Measurements from ENCODE around the gene VOPP1. TPM values are rescaled to one million over a fixed set of nuclear protein-coding genes. Genes with fewer than 3 reads are reported as not detected.

VOPP1 gene
- total RNA-seq, 1 donor from 2014 or later: 47.8 TPM

DNA sequence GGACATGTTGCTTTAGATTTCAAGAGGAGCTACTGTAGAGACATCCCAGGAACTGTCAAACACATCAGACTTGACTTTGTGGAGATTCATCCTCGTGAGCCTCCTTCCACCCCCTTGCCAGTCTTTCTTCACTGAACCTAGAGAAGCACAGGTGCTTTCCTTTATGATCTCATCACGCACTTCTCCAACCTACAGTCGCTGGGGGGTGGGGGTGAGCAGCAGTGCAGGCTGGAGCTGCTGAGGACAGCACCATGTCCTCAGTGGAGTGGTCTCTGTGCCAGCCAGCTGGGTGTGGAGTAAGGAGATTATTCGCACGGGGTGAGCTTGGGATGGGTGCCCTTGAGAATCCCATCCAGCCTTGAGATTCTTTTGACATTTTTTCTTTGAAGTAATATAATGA is 88.1 kb downstream of the VOPP1 start:
- DNase-seq (ENCODE audit: low spot score, unreplicated experiment): no peak
- no peaks in the 10 kb centered on the region for H3K27me3 Mint-ChIP-seq
- TF ChIP-seq, protein P1, sequence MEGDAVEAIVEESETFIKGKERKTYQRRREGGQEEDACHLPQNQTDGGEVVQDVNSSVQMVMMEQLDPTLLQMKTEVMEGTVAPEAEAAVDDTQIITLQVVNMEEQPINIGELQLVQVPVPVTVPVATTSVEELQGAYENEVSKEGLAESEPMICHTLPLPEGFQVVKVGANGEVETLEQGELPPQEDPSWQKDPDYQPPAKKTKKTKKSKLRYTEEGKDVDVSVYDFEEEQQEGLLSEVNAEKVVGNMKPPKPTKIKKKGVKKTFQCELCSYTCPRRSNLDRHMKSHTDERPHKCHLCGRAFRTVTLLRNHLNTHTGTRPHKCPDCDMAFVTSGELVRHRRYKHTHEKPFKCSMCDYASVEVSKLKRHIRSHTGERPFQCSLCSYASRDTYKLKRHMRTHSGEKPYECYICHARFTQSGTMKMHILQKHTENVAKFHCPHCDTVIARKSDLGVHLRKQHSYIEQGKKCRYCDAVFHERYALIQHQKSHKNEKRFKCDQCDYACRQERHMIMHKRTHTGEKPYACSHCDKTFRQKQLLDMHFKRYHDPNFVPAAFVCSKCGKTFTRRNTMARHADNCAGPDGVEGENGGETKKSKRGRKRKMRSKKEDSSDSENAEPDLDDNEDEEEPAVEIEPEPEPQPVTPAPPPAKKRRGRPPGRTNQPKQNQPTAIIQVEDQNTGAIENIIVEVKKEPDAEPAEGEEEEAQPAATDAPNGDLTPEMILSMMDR (IDR thresholded peaks at IDR 0.05; ENCODE audit: unreplicated experiment): no peak
- H3K27ac Mint-ChIP-seq: no peak overlapping the region
- H3K36me3 Mint-ChIP-seq (ENCODE audit: insufficient read depth): peaks cover 11% of the 10 kb centered on the region
- H3K4me3 Mint-ChIP-seq (ENCODE audit: low read depth): no peak overlapping the region
- no peaks in the 10 kb centered on the region for H3K9me3 Mint-ChIP-seq (ENCODE audit: low read depth)
- H3K4me1 Mint-ChIP-seq (ENCODE audit: low read depth): no peaks in the 10 kb centered on the region

DNA sequence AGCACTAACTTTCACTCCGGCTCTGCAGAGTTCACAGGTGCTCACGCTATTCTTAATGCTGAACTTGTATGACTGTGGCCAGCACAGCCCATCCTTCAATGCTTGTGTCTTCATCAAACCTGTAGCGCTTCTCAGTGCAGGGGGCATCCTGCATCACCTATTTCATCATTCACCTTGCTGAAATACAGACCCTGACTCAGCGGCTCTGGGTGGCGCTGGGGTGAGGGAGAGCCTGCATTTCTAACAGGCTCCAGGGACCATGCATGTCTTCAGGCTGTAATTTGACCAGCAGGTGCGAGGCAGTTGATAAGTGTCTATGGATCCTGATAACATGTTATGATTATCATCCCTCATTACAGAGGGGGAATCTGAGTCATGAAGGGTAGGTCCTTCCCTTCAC is 89.3 kb downstream of the VOPP1 start:
- Mint-ChIP-seq H3K27me3 (no peaks in the 10 kb centered on the region), H3K4me3 (ENCODE audit: low read depth) (no peak overlapping the region), H3K9me3 (ENCODE audit: low read depth) (no peaks in the 10 kb centered on the region), H3K4me1 (ENCODE audit: low read depth) (no peaks in the 10 kb centered on the region), H3K36me3 (ENCODE audit: insufficient read depth) (peaks cover 7% of the 10 kb centered on the region), H3K27ac (no peak overlapping the region)
- TF ChIP-seq, protein P1 (IDR thresholded peaks at IDR 0.05; ENCODE audit: unreplicated experiment): no peak
- DNase-seq (ENCODE audit: low spot score, unreplicated experiment): no peak

DNA sequence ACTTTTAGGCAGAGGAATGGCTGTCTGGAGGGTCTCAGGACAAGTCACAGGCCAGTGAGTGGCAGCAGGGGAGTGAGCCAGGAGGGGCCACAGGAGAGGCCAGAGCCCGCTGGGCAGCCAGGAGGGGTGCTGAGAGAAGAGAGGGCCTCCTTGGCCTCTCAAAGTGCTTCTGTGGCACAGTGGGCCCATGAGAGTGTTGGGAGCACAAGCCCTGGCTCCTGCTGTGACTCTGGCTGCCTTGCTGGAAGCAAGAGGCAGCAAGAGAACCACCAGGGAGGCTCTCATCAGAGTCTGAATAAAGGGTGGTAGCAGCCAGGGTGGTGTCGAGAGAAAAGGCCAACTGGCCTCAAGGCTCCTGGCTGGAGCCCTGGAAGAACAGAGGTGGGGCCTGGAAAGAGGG is 91.1 kb downstream of the VOPP1 start:
- Mint-ChIP-seq H3K27ac (no peak overlapping the region), H3K27me3 (no peaks in the 10 kb centered on the region)
- DNase-seq (ENCODE audit: low spot score, unreplicated experiment): no peak

DNA sequence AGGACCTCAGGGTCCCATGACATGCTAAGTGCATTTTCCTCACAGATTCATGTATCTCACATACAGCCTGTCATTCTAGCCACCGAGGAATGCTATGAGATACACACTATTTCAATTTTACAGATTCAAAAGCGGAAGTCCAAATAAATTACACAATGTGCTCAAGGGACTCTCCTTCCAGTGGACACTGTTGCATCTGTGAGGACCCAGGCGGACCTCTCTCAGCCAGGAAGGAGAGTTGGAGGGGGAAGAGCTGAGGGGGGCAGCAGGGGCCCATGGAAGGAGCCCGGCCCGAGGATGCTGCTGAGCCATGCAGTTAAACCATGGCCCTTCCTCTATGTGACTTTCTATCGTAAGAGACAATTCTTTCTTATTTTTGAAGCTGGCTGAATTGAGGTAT is 93.6 kb downstream of the VOPP1 start:
- TF ChIP-seq, protein P1 (IDR thresholded peaks at IDR 0.05; ENCODE audit: unreplicated experiment): no peak
- no peaks in the 10 kb centered on the region for H3K4me1 Mint-ChIP-seq (ENCODE audit: low read depth)
- DNase-seq (ENCODE audit: low spot score, unreplicated experiment): no peak
- no peak overlapping the region for H3K4me3 Mint-ChIP-seq (ENCODE audit: low read depth)
- no peaks in the 10 kb centered on the region for H3K27me3 Mint-ChIP-seq
- H3K27ac Mint-ChIP-seq: no peak overlapping the region
- peaks cover 2% of the 10 kb centered on the region for H3K36me3 Mint-ChIP-seq (ENCODE audit: insufficient read depth)
- no peaks in the 10 kb centered on the region for H3K9me3 Mint-ChIP-seq (ENCODE audit: low read depth)

More for the DNA sequence above, 91.1 kb downstream of the VOPP1 start:
- Mint-ChIP-seq H3K9me3 (ENCODE audit: low read depth) (no peaks in the 10 kb centered on the region), H3K4me3 (ENCODE audit: low read depth) (no peak overlapping the region), H3K4me1 (ENCODE audit: low read depth) (no peaks in the 10 kb centered on the region), H3K36me3 (ENCODE audit: insufficient read depth) (peaks cover 5% of the 10 kb centered on the region)
- TF ChIP-seq, protein P1 (IDR thresholded peaks at IDR 0.05; ENCODE audit: unreplicated experiment): no peak

DNA sequence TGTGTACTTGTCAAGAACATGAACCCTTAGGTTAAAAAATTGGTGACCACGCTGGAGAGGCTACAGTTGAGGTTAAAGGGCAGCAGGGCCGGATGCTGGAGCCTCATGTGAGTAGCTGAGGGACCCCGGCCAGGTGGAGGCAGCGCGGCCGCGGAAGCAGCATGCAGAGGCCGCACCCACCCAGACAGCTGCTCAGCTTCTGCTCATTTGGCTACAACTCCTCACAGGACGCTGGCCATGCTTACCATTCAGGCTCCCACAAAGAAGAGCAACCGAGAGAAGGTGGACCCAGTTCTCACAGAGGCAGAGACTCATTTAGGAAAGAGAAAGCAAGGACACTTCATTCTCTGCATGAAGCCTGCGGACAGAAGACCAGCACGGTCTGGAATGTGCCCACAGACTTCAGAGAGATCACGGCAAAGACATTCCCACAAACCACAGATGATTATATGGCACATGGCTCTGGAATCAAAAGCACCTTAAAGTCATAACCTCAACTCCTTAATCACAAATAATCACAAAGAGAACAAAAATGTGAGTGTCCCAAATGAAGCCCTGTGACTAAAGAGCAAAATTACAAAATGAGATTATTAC is 94.4 kb downstream of the VOPP1 start:
- no peak for DNase-seq (ENCODE audit: low spot score, unreplicated experiment)
- H3K4me1 Mint-ChIP-seq (ENCODE audit: low read depth): no peaks in the 10 kb centered on the region
- no peaks in the 10 kb centered on the region for H3K27me3 Mint-ChIP-seq
- no peak overlapping the region for H3K27ac Mint-ChIP-seq
- no peaks in the 10 kb centered on the region for H3K9me3 Mint-ChIP-seq (ENCODE audit: low read depth)
- no peak overlapping the region for H3K4me3 Mint-ChIP-seq (ENCODE audit: low read depth)
- TF ChIP-seq, protein P1 (IDR thresholded peaks at IDR 0.05; ENCODE audit: unreplicated experiment): no peak
- no peaks in the 10 kb centered on the region for H3K36me3 Mint-ChIP-seq (ENCODE audit: insufficient read depth)

Data from progenitor cell of endocrine pancreas (in vitro differentiated cells).